ENCODE results near the gene MAP4K4.
"Not testable (repeated sequence)": the region's sequence is repeated elsewhere in the genome, so short reads cannot be mapped to it uniquely, and the experiment has no call there.

MAP4K4 gene

GRCh38 chr2:101912545-101912944 is 215.0 kb downstream of the MAP4K4 start:
- H3K27ac ChIP-seq (ENCODE audit: low read length): no peak overlapping the region
- no peaks in the 10 kb centered on the region for H3K27me3 ChIP-seq (ENCODE audit: control insufficient read depth in 1 of 2, insufficient read depth in 2 of 2, low read length in 2 of 2)
- H3K4me3 ChIP-seq (ENCODE audit: low read length in 2 of 2): no peak overlapping the region
- no peaks in the 10 kb centered on the region for H3K36me3 ChIP-seq (ENCODE audit: control insufficient read depth in 2 of 2, insufficient read depth in 2 of 2, low read length in 2 of 2)
- H3K9ac ChIP-seq (ENCODE audit: low read length in 2 of 2): no peak overlapping the region
- H3K9me3 ChIP-seq (ENCODE audit: control insufficient read depth in 2 of 2, low read length in 2 of 2): no peaks in the 10 kb centered on the region
- H3K4me1 ChIP-seq (ENCODE audit: control insufficient read depth, insufficient read depth, low read length): no peaks in the 10 kb centered on the region

GRCh38 chr2:101921319-101921952 is 223.9 kb downstream of the MAP4K4 start:
- no peak overlapping the region for H3K4me3 ChIP-seq (ENCODE audit: low read length in 2 of 2)
- no peak overlapping the region for H3K27ac ChIP-seq (ENCODE audit: low read length)
- H3K4me1 ChIP-seq (ENCODE audit: control insufficient read depth, insufficient read depth, low read length): no peaks in the 10 kb centered on the region
- no peaks in the 10 kb centered on the region for H3K36me3 ChIP-seq (ENCODE audit: control insufficient read depth in 2 of 2, insufficient read depth in 2 of 2, low read length in 2 of 2)
- H3K27me3 ChIP-seq (ENCODE audit: control insufficient read depth in 1 of 2, insufficient read depth in 2 of 2, low read length in 2 of 2): no peaks in the 10 kb centered on the region
- H3K9me3 ChIP-seq (ENCODE audit: control insufficient read depth in 2 of 2, low read length in 2 of 2): peaks cover 3 to 11% of the 10 kb centered on the region in 2 donors
- H3K9ac ChIP-seq (ENCODE audit: low read length in 2 of 2): no peak overlapping the region

- H3K27me3 ChIP-seq (ENCODE audit: control insufficient read depth in 1 of 2, insufficient read depth in 2 of 2, low read length in 2 of 2): no peaks in the 10 kb centered on the region
- H3K4me3 ChIP-seq (ENCODE audit: low read length in 2 of 2): no peak overlapping the region
- H3K4me1 ChIP-seq (ENCODE audit: control insufficient read depth, insufficient read depth, low read length): no peaks in the 10 kb centered on the region
- no peak overlapping the region for H3K9ac ChIP-seq (ENCODE audit: low read length in 2 of 2)
- no peaks in the 10 kb centered on the region for H3K36me3 ChIP-seq (ENCODE audit: control insufficient read depth in 2 of 2, insufficient read depth in 2 of 2, low read length in 2 of 2)
- H3K27ac ChIP-seq (ENCODE audit: low read length): no peak overlapping the region
- H3K9me3 ChIP-seq (ENCODE audit: control insufficient read depth in 2 of 2, low read length in 2 of 2): peaks cover 3 to 11% of the 10 kb centered on the region in 2 donors
Observed at GRCh38 chr2:101921953-101922325, 224.4 kb downstream of the MAP4K4 start.

- H3K4me1 ChIP-seq (ENCODE audit: control insufficient read depth, insufficient read depth, low read length); H3K4me3 ChIP-seq (ENCODE audit: low read length in 2 of 2): not testable (repeated sequence)
- peaks cover 3 to 11% of the 10 kb centered on the region in 2 donors for H3K9me3 ChIP-seq (ENCODE audit: control insufficient read depth in 2 of 2, low read length in 2 of 2)
Observed at GRCh38 chr2:101924311-101924710, 226.8 kb downstream of the MAP4K4 start.

GRCh38 chr2:101930019-101930418 is 232.5 kb downstream of the MAP4K4 start:
- Histone ChIP-seq H3K4me3 (ENCODE audit: low read length in 2 of 2) (no peak overlapping the region), H3K27me3 (ENCODE audit: control insufficient read depth in 1 of 2, insufficient read depth in 2 of 2, low read length in 2 of 2) (no peaks in the 10 kb centered on the region), H3K9me3 (ENCODE audit: control insufficient read depth in 2 of 2, low read length in 2 of 2) (peaks cover 0 to 1% of the 10 kb centered on the region in 2 donors), H3K36me3 (ENCODE audit: control insufficient read depth in 2 of 2, insufficient read depth in 2 of 2, low read length in 2 of 2) (no peaks in the 10 kb centered on the region), H3K27ac (ENCODE audit: low read length) (no peak overlapping the region), H3K9ac (ENCODE audit: low read length in 2 of 2) (no peak overlapping the region), H3K4me1 (ENCODE audit: control insufficient read depth, insufficient read depth, low read length) (no peaks in the 10 kb centered on the region)

More at GRCh38 chr2:101924311-101924710, 226.8 kb downstream of the MAP4K4 start:
- H3K9ac ChIP-seq (ENCODE audit: low read length in 2 of 2); H3K27ac ChIP-seq (ENCODE audit: low read length); H3K27me3 ChIP-seq (ENCODE audit: control insufficient read depth in 1 of 2, insufficient read depth in 2 of 2, low read length in 2 of 2); H3K36me3 ChIP-seq (ENCODE audit: control insufficient read depth in 2 of 2, insufficient read depth in 2 of 2, low read length in 2 of 2): not testable (repeated sequence)

GRCh38 chr2:101930847-101931246 is 233.3 kb downstream of the MAP4K4 start:
- no peak overlapping the region for H3K27ac ChIP-seq (ENCODE audit: low read length)
- no peaks in the 10 kb centered on the region for H3K9me3 ChIP-seq (ENCODE audit: control insufficient read depth in 2 of 2, low read length in 2 of 2)
- no peaks in the 10 kb centered on the region for H3K4me1 ChIP-seq (ENCODE audit: control insufficient read depth, insufficient read depth, low read length)
- H3K36me3 ChIP-seq (ENCODE audit: control insufficient read depth in 2 of 2, insufficient read depth in 2 of 2, low read length in 2 of 2): no peaks in the 10 kb centered on the region
- peaks cover 0 to 3% of the 10 kb centered on the region in 2 donors for H3K27me3 ChIP-seq (ENCODE audit: control insufficient read depth in 1 of 2, insufficient read depth in 2 of 2, low read length in 2 of 2)
- no peak overlapping the region for H3K9ac ChIP-seq (ENCODE audit: low read length in 2 of 2)
- no peak overlapping the region for H3K4me3 ChIP-seq (ENCODE audit: low read length in 2 of 2)

GRCh38 chr2:101931402-101931801 is 233.9 kb downstream of the MAP4K4 start:
- Histone ChIP-seq H3K9ac (ENCODE audit: low read length in 2 of 2) (no peak overlapping the region), H3K27me3 (ENCODE audit: control insufficient read depth in 1 of 2, insufficient read depth in 2 of 2, low read length in 2 of 2) (peaks cover 0 to 3% of the 10 kb centered on the region in 2 donors), H3K36me3 (ENCODE audit: control insufficient read depth in 2 of 2, insufficient read depth in 2 of 2, low read length in 2 of 2) (no peaks in the 10 kb centered on the region), H3K4me1 (ENCODE audit: control insufficient read depth, insufficient read depth, low read length) (no peaks in the 10 kb centered on the region), H3K4me3 (ENCODE audit: low read length in 2 of 2) (no peak overlapping the region), H3K9me3 (ENCODE audit: control insufficient read depth in 2 of 2, low read length in 2 of 2) (no peaks in the 10 kb centered on the region), H3K27ac (ENCODE audit: low read length) (no peak overlapping the region)

- H3K4me3 ChIP-seq (ENCODE audit: low read length in 2 of 2): not testable (repeated sequence)
Observed at GRCh38 chr2:101935764-101936163, 238.3 kb downstream of the MAP4K4 start.

GRCh38 chr2:101942851-101943250 is 245.3 kb downstream of the MAP4K4 start:
- H3K36me3 ChIP-seq (ENCODE audit: control insufficient read depth in 2 of 2, insufficient read depth in 2 of 2, low read length in 2 of 2): no peaks in the 10 kb centered on the region
- H3K4me1 ChIP-seq (ENCODE audit: control insufficient read depth, insufficient read depth, low read length): no peaks in the 10 kb centered on the region
- no peak overlapping the region for H3K27ac ChIP-seq (ENCODE audit: low read length)
- no peak overlapping the region for H3K9ac ChIP-seq (ENCODE audit: low read length in 2 of 2)
- no peaks in the 10 kb centered on the region for H3K9me3 ChIP-seq (ENCODE audit: control insufficient read depth in 2 of 2, low read length in 2 of 2)
- H3K4me3 ChIP-seq (ENCODE audit: low read length in 2 of 2): no peak overlapping the region
- H3K27me3 ChIP-seq (ENCODE audit: control insufficient read depth in 1 of 2, insufficient read depth in 2 of 2, low read length in 2 of 2): no peaks in the 10 kb centered on the region

More at GRCh38 chr2:101935764-101936163, 238.3 kb downstream of the MAP4K4 start:
- not testable (repeated sequence) for H3K9me3 ChIP-seq (ENCODE audit: control insufficient read depth in 2 of 2, low read length in 2 of 2); H3K4me1 ChIP-seq (ENCODE audit: control insufficient read depth, insufficient read depth, low read length); H3K36me3 ChIP-seq (ENCODE audit: control insufficient read depth in 2 of 2, insufficient read depth in 2 of 2, low read length in 2 of 2); H3K9ac ChIP-seq (ENCODE audit: low read length in 2 of 2); H3K27me3 ChIP-seq (ENCODE audit: control insufficient read depth in 1 of 2, insufficient read depth in 2 of 2, low read length in 2 of 2); H3K27ac ChIP-seq (ENCODE audit: low read length)

Data from stomach smooth muscle (tissue), 2 donors.